Measurements from ENCODE around the gene NSG2. TPM values are rescaled to one million over a fixed set of nuclear protein-coding genes. Genes with fewer than 3 reads are reported as not detected.
"Not testable (repeated sequence)": the region's sequence is repeated elsewhere in the genome, so short reads cannot be mapped to it uniquely, and the experiment has no call there.

Gene NSG2
- total RNA-seq, 1 donor from 2014 or later = not detected

DNA sequence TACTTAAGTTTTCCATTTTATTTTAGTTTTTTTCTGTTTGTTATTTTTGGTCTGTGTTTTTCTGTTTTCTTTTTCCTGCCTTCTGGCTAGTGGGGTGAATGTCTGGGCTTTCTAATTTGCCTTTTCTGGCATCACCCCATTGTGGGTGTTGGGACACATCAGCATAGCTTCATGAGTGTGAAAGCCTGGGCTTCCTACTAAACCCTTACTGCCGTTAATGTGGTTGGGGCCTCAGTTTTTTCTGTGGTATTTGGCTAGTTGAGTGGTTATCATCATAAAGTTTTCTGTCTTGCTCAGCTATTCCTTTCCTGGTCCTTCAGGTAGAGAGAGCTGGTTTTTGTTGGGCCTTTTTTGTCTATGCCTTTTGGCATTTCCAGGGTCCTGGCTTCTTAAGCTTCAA lies 35.1 kb upstream of the NSG2 start:
- no peaks in the 10 kb centered on the region for H3K4me1 ChIP-seq
- H3K36me3 ChIP-seq = no peaks in the 10 kb centered on the region
- no peaks in the 10 kb centered on the region for H3K9me3 ChIP-seq
- H3K4me3 ChIP-seq = no peak overlapping the region
- no peaks in the 10 kb centered on the region for H3K27me3 ChIP-seq
- no peak overlapping the region for H3K27ac ChIP-seq
- DNase-seq (ENCODE audit: low spot score in 2 of 2) = no peak
- intact Hi-C loops (cut with DNase I) = no loop called here
- TF ChIP-seq, protein P1, sequence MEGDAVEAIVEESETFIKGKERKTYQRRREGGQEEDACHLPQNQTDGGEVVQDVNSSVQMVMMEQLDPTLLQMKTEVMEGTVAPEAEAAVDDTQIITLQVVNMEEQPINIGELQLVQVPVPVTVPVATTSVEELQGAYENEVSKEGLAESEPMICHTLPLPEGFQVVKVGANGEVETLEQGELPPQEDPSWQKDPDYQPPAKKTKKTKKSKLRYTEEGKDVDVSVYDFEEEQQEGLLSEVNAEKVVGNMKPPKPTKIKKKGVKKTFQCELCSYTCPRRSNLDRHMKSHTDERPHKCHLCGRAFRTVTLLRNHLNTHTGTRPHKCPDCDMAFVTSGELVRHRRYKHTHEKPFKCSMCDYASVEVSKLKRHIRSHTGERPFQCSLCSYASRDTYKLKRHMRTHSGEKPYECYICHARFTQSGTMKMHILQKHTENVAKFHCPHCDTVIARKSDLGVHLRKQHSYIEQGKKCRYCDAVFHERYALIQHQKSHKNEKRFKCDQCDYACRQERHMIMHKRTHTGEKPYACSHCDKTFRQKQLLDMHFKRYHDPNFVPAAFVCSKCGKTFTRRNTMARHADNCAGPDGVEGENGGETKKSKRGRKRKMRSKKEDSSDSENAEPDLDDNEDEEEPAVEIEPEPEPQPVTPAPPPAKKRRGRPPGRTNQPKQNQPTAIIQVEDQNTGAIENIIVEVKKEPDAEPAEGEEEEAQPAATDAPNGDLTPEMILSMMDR (IDR thresholded peaks at IDR 0.05) = no peak

DNA sequence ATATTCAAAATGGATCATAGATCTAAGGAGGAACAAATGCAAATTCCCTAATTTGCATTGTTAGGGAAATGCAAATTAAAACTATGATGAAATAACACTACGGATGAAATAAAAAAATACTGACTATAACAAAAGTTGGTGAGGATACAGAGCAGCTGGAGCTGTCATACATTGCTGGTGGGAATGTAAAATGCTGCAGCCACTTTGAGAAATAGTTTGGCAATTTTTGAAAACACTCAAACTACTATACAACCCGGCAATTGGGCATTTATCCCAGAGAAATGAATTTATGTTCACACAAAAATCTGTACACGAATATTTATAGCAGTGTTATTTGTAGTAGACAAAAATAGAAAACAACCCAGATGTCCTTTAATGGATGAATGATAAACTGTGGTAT lies 34.1 kb upstream of the NSG2 start:
- intact Hi-C loops (cut with DNase I) = no loop called here
- Histone ChIP-seq H3K27ac (no peak overlapping the region), H3K4me1 (no peaks in the 10 kb centered on the region), H3K4me3 (no peak overlapping the region), H3K36me3 (no peaks in the 10 kb centered on the region), H3K27me3 (no peaks in the 10 kb centered on the region), H3K9me3 (no peaks in the 10 kb centered on the region)
- TF ChIP-seq, protein P1 (IDR thresholded peaks at IDR 0.05) = no peak
- DNase-seq (ENCODE audit: low spot score in 2 of 2) = no peak

DNA sequence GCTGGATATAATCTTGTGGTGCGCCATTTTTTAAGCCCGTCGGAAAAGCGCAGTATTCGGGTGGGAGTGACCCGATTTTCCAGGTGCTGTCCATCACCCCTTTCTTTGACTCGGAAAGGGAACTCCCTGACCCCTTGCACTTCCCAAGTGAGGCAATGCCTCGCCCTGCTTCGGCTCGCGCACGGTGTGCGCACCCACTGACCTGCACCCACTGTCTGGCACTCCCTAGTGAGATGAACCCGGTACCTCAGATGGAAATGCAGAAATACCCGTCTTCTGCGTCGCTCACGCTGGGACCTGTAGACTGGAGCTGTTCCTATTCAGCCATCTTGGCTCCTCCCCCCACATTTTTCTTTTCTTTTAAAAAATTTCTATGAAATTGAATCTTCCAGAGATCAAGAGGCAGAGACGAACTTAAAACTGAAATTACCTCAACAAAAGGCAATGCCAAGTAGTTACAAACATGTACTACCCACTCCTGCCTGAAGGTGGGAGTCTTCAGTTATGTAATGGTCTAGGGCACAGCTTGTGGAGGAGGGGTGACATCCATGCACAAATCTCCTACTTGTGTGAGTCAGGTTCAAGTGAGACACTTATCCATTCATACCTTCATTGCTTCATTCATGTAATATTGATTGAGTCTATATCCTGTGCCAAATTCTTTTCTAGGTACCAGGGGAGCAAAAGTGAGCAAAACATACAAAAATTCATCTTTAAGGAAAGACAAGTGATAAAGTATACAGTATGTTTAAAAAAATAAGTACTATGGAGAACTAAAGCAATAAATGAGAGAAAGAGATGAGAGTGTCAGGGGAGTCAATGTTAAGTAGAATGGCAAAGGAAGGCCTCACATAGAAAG lies 25.2 kb upstream of the NSG2 start:
- intact Hi-C loops (cut with DNase I) = not testable (repeated sequence)

GRCh38 chr5:174020928-174021304 lies 24.6 kb upstream of the NSG2 start:
- intact Hi-C loops (cut with DNase I) = no loop called here
- TF ChIP-seq, protein P1 (IDR thresholded peaks at IDR 0.05) = no peak
- no peak for DNase-seq (ENCODE audit: low spot score in 2 of 2)

More for the DNA sequence above, 25.2 kb upstream of the NSG2 start:
- not testable (repeated sequence) for H3K27ac ChIP-seq; H3K4me3 ChIP-seq; H3K4me1 ChIP-seq; H3K9me3 ChIP-seq; H3K27me3 ChIP-seq; H3K36me3 ChIP-seq; DNase-seq (ENCODE audit: low spot score in 2 of 2)
- TF ChIP-seq, protein P1 (IDR thresholded peaks at IDR 0.05) = peak in 1 of 3 experiments; percentile 25

GRCh38 chr5:174022384-174023095 lies 23.0 kb upstream of the NSG2 start:
- no peaks in the 10 kb centered on the region for H3K27me3 ChIP-seq
- no peak overlapping the region for H3K4me3 ChIP-seq
- no peak for DNase-seq (ENCODE audit: low spot score in 2 of 2)
- no peaks in the 10 kb centered on the region for H3K36me3 ChIP-seq
- no peaks in the 10 kb centered on the region for H3K4me1 ChIP-seq
- no peaks in the 10 kb centered on the region for H3K9me3 ChIP-seq
- H3K27ac ChIP-seq = no peak overlapping the region
- TF ChIP-seq, protein P1 (IDR thresholded peaks at IDR 0.05) = no peak
- intact Hi-C loops (cut with DNase I) = no loop called here

More at GRCh38 chr5:174020928-174021304, 24.6 kb upstream of the NSG2 start:
- no peaks in the 10 kb centered on the region for H3K9me3 ChIP-seq
- no peaks in the 10 kb centered on the region for H3K27me3 ChIP-seq
- H3K4me1 ChIP-seq = no peaks in the 10 kb centered on the region
- no peaks in the 10 kb centered on the region for H3K36me3 ChIP-seq
- no peak overlapping the region for H3K4me3 ChIP-seq
- H3K27ac ChIP-seq = no peak overlapping the region
